ENCODE data around the gene MMP14.

- no peak for TF ChIP-seq POLR2A (IDR thresholded peaks at IDR 0.05)
- no peak for TF ChIP-seq CTCF (IDR thresholded peaks at IDR 0.05)
These were observed 32.8 kb upstream of the MMP14 start for GRCh38 chr14:22803687-22803974.

Data from heart left ventricle (tissue), 13 donors.